ENCODE measurements around the gene LINC00237. TPM values are rescaled to one million over a fixed set of nuclear protein-coding genes. Genes with fewer than 3 reads are reported as not detected.

Gene LINC00237
- total RNA-seq, 1 experiment from 2014 or later: 0.90 TPM

DNA sequence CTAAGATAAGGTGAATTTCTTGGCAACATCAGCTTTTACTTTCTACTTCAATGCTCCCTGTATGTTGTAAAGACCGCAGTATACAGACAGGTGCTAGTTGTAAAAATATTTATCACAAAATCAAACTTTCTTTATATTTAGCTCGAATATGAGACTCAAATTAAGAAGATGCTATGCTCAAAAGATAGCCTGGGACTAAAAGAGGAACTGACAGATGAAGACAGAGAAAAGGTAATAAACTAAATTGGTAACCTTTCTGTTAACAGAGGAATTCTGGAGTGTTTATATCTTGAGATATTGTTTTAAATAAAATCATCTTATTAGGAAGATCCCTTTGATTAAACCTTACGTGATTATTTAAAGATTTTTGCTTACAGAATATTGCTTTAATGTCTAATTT, 39.3 kb upstream of the LINC00237 start:
- H4K8ac ChIP-seq (replicated peaks; ENCODE audit: insufficient read length, low read depth, low read length): no peak overlapping the region
- TF ChIP-seq, protein P1, sequence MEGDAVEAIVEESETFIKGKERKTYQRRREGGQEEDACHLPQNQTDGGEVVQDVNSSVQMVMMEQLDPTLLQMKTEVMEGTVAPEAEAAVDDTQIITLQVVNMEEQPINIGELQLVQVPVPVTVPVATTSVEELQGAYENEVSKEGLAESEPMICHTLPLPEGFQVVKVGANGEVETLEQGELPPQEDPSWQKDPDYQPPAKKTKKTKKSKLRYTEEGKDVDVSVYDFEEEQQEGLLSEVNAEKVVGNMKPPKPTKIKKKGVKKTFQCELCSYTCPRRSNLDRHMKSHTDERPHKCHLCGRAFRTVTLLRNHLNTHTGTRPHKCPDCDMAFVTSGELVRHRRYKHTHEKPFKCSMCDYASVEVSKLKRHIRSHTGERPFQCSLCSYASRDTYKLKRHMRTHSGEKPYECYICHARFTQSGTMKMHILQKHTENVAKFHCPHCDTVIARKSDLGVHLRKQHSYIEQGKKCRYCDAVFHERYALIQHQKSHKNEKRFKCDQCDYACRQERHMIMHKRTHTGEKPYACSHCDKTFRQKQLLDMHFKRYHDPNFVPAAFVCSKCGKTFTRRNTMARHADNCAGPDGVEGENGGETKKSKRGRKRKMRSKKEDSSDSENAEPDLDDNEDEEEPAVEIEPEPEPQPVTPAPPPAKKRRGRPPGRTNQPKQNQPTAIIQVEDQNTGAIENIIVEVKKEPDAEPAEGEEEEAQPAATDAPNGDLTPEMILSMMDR (conservative IDR thresholded peaks at IDR 0.05): no peak
- no peaks in the 10 kb centered on the region for H3K27me3 ChIP-seq (ENCODE audit: insufficient read depth, low read length)
- H3T11ph ChIP-seq (ENCODE audit: low read length): no peak overlapping the region
- no peak overlapping the region for H3K14ac ChIP-seq (ENCODE audit: insufficient read depth, low read length)
- no peak for DNase-seq
- no peak overlapping the region for H4K91ac ChIP-seq (ENCODE audit: insufficient read length, low read depth, low read length)
- no peak overlapping the region for H2BK120ac ChIP-seq (ENCODE audit: low read depth, low read length, poor library complexity, severe bottlenecking)
- peaks cover 3% of the 10 kb centered on the region for H4K20me1 ChIP-seq (ENCODE audit: control insufficient read depth, insufficient read depth, insufficient read length)
- H2BK15ac ChIP-seq (ENCODE audit: low read depth, low read length): no peak overlapping the region
- no CpG with 5 or more reads among the region's 3 CpGs for WGBS (ENCODE audit: extremely low coverage, insufficient read length, low lambda C conversion rate)
- H2AFZ ChIP-seq (ENCODE audit: low read length): no peak overlapping the region
- Mint-ChIP-seq H3K4me3 (no peak overlapping the region), H3K4me1 (peaks cover 0 to 3% of the 10 kb centered on the region in 2 experiments; a peak in 2 of 4 replicates), H3K36me3 (ENCODE audit: insufficient read depth in 1 of 3, low read depth in 3 of 3) (peaks cover 3 to 11% (median 11%) of the 10 kb centered on the region in 3 experiments; a peak in 4 of 7 replicates), H3K27me3 (ENCODE audit: low read depth) (no peaks in the 10 kb centered on the region), H3K9me3 (no peaks in the 10 kb centered on the region), H3K27ac (no peak overlapping the region)
- no peak overlapping the region for H3K4ac ChIP-seq (ENCODE audit: low read depth, low read length)
- no peak overlapping the region for H2BK5ac ChIP-seq (ENCODE audit: insufficient read length, low read length)
- no peaks in the 10 kb centered on the region for H3K79me1 ChIP-seq (ENCODE audit: insufficient read depth, low read depth, low read length, poor library complexity, severe bottlenecking)
- H3K79me2 ChIP-seq (ENCODE audit: insufficient read depth, low read length): no peaks in the 10 kb centered on the region
- H3K4me1 ChIP-seq (ENCODE audit: insufficient read depth, low read length): no peaks in the 10 kb centered on the region
- H4K5ac ChIP-seq (ENCODE audit: insufficient read length, low read depth, low read length): no peak overlapping the region
- H2BK12ac ChIP-seq (ENCODE audit: insufficient read length, low read depth, low read length): no peak overlapping the region
- H3K9ac ChIP-seq (ENCODE audit: extremely low read depth, insufficient read length, low read length): no peak overlapping the region
- no peak overlapping the region for H3K4me2 ChIP-seq (ENCODE audit: insufficient read depth, insufficient read length, low read length)
- H3K18ac ChIP-seq (ENCODE audit: insufficient read length, low read depth, low read length): no peak overlapping the region
- H3K23me2 ChIP-seq (ENCODE audit: insufficient read length, low read depth, low read length, poor library complexity, severe bottlenecking): no peaks in the 10 kb centered on the region
- H3K27ac ChIP-seq (ENCODE audit: insufficient read length, low read depth, low read length): no peak overlapping the region
- H2AK5ac ChIP-seq (ENCODE audit: insufficient read length, low read length): no peak overlapping the region
- H3K23ac ChIP-seq (ENCODE audit: insufficient read length, low read depth, low read length): no peak overlapping the region
- no peak overlapping the region for H3K56ac ChIP-seq (ENCODE audit: insufficient read length, low read depth, low read length)
- no peaks in the 10 kb centered on the region for H3K9me3 ChIP-seq (ENCODE audit: control insufficient read depth, low read depth, low read length)
- H2BK20ac ChIP-seq (ENCODE audit: low read depth, low read length, poor library complexity, severe bottlenecking): no peak overlapping the region

All from H9 (cell line).